ENCODE results near the gene NEDD4L.

DNA sequence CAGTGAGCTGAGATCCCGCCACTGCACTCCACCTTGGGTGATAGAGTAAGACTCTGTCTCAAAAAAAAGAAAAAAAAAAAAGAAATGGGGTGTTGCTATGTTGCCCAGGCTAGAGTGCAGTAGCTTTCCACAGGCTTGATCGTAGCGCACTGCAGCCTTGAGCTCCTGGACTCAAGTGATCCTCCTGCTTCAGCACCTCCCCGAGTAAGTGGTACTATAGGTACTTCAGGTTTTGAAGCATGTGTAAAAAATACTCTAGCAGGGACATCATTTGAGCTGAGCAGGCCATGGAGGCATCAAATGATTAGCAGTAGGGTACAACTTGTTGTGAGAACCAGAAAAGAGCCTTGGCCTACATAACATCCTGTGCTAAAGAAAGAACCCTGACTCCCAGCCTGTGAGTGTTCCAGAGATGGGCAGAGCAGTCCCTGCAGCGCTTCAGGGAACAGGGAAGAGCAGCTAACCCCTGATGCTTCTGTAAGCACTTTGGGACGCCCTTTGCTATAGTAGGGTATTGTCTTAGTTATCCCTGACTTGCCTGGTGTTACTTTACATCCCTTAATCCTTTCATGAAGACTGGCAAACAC is 119.1 kb downstream of the NEDD4L start:
- TF ChIP-seq, protein P1, sequence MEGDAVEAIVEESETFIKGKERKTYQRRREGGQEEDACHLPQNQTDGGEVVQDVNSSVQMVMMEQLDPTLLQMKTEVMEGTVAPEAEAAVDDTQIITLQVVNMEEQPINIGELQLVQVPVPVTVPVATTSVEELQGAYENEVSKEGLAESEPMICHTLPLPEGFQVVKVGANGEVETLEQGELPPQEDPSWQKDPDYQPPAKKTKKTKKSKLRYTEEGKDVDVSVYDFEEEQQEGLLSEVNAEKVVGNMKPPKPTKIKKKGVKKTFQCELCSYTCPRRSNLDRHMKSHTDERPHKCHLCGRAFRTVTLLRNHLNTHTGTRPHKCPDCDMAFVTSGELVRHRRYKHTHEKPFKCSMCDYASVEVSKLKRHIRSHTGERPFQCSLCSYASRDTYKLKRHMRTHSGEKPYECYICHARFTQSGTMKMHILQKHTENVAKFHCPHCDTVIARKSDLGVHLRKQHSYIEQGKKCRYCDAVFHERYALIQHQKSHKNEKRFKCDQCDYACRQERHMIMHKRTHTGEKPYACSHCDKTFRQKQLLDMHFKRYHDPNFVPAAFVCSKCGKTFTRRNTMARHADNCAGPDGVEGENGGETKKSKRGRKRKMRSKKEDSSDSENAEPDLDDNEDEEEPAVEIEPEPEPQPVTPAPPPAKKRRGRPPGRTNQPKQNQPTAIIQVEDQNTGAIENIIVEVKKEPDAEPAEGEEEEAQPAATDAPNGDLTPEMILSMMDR (conservative IDR thresholded peaks at IDR 0.05; ENCODE audit: low read length): no peak
- no peak for TF ChIP-seq EZH2phosphoT487 (IDR thresholded peaks at IDR 0.05; ENCODE audit: borderline replicate concordance, low read depth, low read length)

All from OCI-LY7 (cell line).